Chondrocyte (in vitro differentiated cells): ENCODE results near the gene FSIP1. TPM values are rescaled to one million over a fixed set of nuclear protein-coding genes. Genes with fewer than 3 reads are reported as not detected.

Source experiments
- DNase-seq: peaks from one replicate; pipeline ENCODE4 v3.0.0; 2021; ENCODE audit warnings: mixed read lengths, low spot score
- H3K27ac Mint-ChIP-seq: one replicate; pipeline ENCODE4 v1.8.0; 2021; ENCODE audit warnings: mild to moderate bottlenecking, moderate library complexity, mixed read lengths; ENCODE audit not compliant: unreplicated experiment
- H3K27me3 Mint-ChIP-seq: 2 replicates; pipeline ENCODE4 v1.8.0; 2021; ENCODE audit warnings: low read depth, mixed read lengths
- H3K36me3 Mint-ChIP-seq: 2 replicates; pipeline ENCODE4 v1.8.0; 2021; ENCODE audit warnings: low read depth, mixed read lengths
- H3K4me1 Mint-ChIP-seq: 2 replicates; pipeline ENCODE4 v1.8.0; 2021; ENCODE audit warnings: low read depth, mild to moderate bottlenecking, mixed read lengths
- H3K4me3 Mint-ChIP-seq: one replicate; pipeline ENCODE4 v1.8.0; 2021; ENCODE audit warnings: mild to moderate bottlenecking, moderate library complexity, mixed read lengths; ENCODE audit not compliant: unreplicated experiment
- H3K9me3 Mint-ChIP-seq: 2 replicates; pipeline ENCODE4 v1.8.0; 2021; ENCODE audit warnings: low read depth, mixed read lengths
- total RNA-seq: library from RNA; stranded (reverse); gene quantifications from 3 replicates; pipeline ENCODE4 v1.2.1, GENCODE V29; 2021
- TF ChIP-seq, protein P1 (sequence below): fragments of 200-600 bp; sonication (generic); IDR thresholded peaks from 2 replicates; pipeline ENCODE4 v1.5.0; 2021; ENCODE audit warnings: antibody characterized with exemption, mild to moderate bottlenecking, moderate library complexity

FSIP1 gene
- total RNA-seq, 1 donor from 2014 or later: 0.40 TPM

DNA sequence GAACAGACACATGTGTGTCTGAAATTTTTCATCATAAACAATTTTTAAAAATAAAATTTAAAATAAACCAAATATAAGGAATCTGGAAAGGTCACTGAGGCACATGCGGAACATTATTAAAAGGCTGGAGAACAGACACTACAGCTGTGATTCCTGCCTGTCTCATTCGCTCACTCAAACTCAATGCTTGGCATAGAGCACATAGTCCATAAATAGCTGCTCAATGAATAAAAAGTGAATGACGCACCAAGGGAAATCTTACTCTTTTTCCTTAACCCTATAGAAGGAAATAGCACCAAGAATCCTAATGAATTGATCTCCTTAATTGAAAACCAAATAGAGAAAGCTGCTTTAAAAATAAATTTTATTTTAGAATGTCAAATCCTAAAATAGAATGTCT is 98.4 kb downstream of the FSIP1 start:
- H3K4me1 Mint-ChIP-seq: peaks cover 63% of the 10 kb centered on the region

DNA sequence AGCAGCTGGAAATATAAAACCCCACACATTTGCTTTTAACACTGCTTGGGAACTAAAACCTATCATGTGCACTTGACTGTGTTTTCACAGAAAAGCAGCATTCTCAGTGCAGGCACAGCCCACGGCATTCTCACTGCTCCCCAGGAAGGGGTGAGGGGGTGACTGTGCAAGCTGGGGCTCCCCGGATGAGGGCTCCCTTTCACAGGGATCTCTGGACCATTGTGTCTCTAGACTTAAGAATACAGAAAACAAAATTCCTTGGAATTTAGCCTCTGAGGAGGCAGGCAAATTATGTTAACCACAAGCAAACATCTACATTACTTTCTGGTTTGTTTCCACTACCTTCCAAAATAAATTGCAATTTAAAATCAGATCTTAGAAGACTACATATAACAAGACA is 100.3 kb downstream of the FSIP1 start:
- no peaks in the 10 kb centered on the region for H3K36me3 Mint-ChIP-seq
- H3K4me3 Mint-ChIP-seq: no peak overlapping the region
- no peaks in the 10 kb centered on the region for H3K27me3 Mint-ChIP-seq
- no peak for DNase-seq
- no peaks in the 10 kb centered on the region for H3K9me3 Mint-ChIP-seq
- peak overlapping the region; percentile 84 for H3K27ac Mint-ChIP-seq
- peaks cover 70% of the 10 kb centered on the region for H3K4me1 Mint-ChIP-seq
- TF ChIP-seq, protein P1, sequence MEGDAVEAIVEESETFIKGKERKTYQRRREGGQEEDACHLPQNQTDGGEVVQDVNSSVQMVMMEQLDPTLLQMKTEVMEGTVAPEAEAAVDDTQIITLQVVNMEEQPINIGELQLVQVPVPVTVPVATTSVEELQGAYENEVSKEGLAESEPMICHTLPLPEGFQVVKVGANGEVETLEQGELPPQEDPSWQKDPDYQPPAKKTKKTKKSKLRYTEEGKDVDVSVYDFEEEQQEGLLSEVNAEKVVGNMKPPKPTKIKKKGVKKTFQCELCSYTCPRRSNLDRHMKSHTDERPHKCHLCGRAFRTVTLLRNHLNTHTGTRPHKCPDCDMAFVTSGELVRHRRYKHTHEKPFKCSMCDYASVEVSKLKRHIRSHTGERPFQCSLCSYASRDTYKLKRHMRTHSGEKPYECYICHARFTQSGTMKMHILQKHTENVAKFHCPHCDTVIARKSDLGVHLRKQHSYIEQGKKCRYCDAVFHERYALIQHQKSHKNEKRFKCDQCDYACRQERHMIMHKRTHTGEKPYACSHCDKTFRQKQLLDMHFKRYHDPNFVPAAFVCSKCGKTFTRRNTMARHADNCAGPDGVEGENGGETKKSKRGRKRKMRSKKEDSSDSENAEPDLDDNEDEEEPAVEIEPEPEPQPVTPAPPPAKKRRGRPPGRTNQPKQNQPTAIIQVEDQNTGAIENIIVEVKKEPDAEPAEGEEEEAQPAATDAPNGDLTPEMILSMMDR: peak; percentile 23

More for the DNA sequence above, 98.4 kb downstream of the FSIP1 start:
- no peak for DNase-seq
- Mint-ChIP-seq H3K27ac (peak overlapping the region; percentile 9), H3K4me3 (no peak overlapping the region), H3K36me3 (no peaks in the 10 kb centered on the region), H3K9me3 (no peaks in the 10 kb centered on the region), H3K27me3 (no peaks in the 10 kb centered on the region)
- TF ChIP-seq, protein P1: no peak

DNA sequence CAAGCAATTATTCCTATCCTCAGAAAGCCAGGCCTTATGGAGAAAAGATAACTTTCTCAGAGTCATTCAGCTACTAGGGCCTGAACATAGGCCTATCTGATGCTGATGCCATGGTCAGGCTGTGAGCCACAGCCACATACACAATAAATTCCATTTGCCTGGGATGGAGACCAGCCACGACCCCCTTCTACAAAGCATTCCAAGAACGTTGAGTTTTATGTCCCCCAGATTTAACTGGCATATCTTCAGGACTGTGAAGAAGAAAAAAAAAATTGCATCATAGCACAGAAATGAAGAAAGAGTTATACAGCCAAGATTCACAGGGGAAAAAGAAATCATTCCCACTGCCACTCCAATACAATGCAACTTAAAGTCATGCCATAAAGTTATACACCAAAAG is 101.8 kb downstream of the FSIP1 start:
- Mint-ChIP-seq H3K27me3 (no peaks in the 10 kb centered on the region), H3K9me3 (no peaks in the 10 kb centered on the region), H3K36me3 (no peaks in the 10 kb centered on the region), H3K4me3 (no peak overlapping the region), H3K27ac (peak overlapping the region; percentile 90), H3K4me1 (peaks cover 71% of the 10 kb centered on the region)
- TF ChIP-seq, protein P1: no peak
- no peak for DNase-seq

DNA sequence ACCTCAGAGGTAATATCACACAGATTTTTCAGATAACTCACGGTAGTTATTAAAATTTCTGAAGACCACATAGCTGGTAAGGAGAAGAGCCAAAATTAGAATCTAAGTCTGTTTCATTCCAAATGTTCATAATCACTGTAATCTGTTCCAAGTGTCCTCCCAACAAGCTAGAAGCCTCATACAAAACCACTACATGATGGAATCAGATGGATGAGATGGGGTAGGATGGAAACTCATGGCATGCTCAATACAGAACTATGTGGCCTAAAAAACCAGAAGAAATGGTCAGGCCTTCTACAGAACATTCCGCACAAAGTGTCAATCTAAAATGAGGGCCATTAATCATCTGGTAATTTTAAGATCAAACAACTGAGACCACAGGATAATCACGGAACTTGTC is 110.0 kb downstream of the FSIP1 start:
- Mint-ChIP-seq H3K27ac (no peak overlapping the region), H3K4me1 (peaks cover 49% of the 10 kb centered on the region), H3K4me3 (no peak overlapping the region), H3K36me3 (no peaks in the 10 kb centered on the region), H3K27me3 (no peaks in the 10 kb centered on the region), H3K9me3 (no peaks in the 10 kb centered on the region)
- DNase-seq: no peak
- TF ChIP-seq, protein P1: no peak

DNA sequence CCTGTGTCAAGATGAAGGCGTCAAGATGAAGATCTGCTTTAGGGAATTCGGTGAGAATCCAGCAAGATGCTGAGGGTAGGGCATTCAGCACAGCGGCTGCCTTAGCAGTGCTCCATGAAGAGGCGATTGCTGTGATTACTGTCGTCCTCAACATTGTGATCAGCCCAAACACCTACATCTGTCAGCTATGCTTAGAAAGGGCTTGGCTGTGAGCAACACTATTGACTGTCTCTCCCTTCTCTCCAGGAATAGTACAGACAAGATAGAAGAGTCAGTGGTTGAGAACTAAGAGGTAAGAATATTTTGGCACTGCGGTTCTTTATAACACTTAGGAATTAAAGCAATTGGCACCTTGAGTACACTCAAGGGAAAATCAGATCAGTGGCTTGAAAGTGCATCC is 110.5 kb downstream of the FSIP1 start:
- Mint-ChIP-seq H3K27ac (no peak overlapping the region), H3K9me3 (no peaks in the 10 kb centered on the region), H3K4me3 (no peak overlapping the region), H3K36me3 (no peaks in the 10 kb centered on the region), H3K27me3 (no peaks in the 10 kb centered on the region), H3K4me1 (peaks cover 49% of the 10 kb centered on the region)
- DNase-seq: no peak
- TF ChIP-seq, protein P1: no peak
